Left ventricle myocardium inferior (tissue), 1 donor: Measurements from ENCODE around the gene DAND5. TPM values are rescaled to one million over a fixed set of nuclear protein-coding genes. Genes with fewer than 3 reads are reported as not detected.

Experiments
- DNase-seq: peaks from one replicate; pipeline ENCODE4 v3.0.0-alpha.2; 2020
- H3K27ac ChIP-seq: fragments of 200-600 bp; replicated peaks from 2 replicates; pipeline ENCODE4 v1.8.0; 2021
- H3K27me3 ChIP-seq: fragments of 200-600 bp; 2 replicates; pipeline ENCODE4 v1.8.0; 2021; ENCODE audit warnings: low read depth
- H3K36me3 ChIP-seq: fragments of 200-600 bp; 2 replicates; pipeline ENCODE4 v1.8.0; 2021
- H3K4me1 ChIP-seq: fragments of 200-600 bp; 2 replicates; pipeline ENCODE4 v1.8.0; 2021
- H3K4me3 ChIP-seq: fragments of 200-600 bp; 2 replicates; pipeline ENCODE4 v1.8.0; 2021; ENCODE audit warnings: mild to moderate bottlenecking, moderate library complexity
- H3K9me3 ChIP-seq: fragments of 200-600 bp; replicated peaks from 2 replicates; pipeline ENCODE4 v1.8.0; 2021
- CTCF ChIP-seq: fragments of 200-600 bp; IDR thresholded peaks from 2 replicates; pipeline ENCODE4 v1.8.0; 2021; ENCODE audit warnings: antibody characterized with exemption, mild to moderate bottlenecking, borderline replicate concordance
- intact Hi-C: fragments of 100-400 bp; cut with micrococcal nuclease; formaldehyde crosslinking; loops from one replicate; pipeline ENCODE4 v1.11.0; 2022
- total RNA-seq: library from RNA; stranded (reverse); fragmentation: NEBNext Ultra II Directional; extraction: Animal tissue kit (Norgen Biotek cat#: 25700); gene quantifications from one replicate; pipeline ENCODE4 v1.2.1, GENCODE V29; 2021
- donor health status: DM: no; HTN: yes; CAD: no; lungs with severe emphysema.

Gene DAND5
- total RNA-seq, 1 donor from 2014 or later: 12.7 TPM

DNA sequence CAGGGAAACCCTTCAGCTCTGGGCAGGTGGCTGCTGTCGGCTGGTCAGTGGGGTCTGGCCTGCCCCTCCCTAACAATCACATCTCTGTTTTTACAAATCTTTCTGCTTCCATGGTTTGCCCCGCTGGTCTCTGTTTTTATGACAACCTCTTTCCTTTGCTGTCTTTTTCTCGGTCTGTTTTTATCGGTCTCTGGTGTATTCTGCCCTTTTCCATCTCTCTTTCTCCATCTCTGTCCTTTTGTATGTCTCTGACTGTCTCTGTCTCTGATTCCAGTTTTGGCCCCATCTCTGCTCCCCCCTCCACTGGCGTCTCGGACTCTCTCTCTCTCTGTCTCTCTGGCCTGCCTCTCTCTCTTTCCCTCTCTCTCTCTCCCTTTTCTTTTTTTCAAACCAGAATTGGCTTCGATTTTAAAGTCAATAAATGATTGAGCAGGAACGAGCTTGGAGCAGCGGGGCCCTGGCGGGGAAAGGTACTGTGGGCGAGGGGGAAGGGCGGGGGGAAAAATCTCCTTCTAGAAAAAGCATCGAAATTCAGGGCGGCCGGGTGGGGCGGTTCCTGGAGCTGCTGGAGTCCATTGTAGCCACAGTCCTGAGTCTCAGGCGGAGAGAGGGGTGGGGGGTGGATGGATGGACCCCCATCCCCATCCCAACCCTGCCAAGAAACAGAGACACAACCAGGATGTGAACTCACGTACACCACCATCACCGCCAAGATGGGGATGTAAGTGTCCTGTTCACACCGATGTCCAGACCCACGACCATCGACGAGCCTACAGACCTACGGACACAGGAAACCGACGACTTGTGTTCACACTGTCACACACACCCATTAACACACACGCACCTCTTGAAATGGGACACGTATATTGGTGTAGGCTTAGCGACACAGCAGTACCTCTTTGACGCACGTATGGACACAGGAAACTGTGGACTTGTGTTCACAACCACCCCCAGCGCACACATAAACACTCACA is 28.9 kb downstream of the DAND5 start:
- H3K9me3 ChIP-seq: no peaks in the 10 kb centered on the region
- peak overlapping the region; percentile 85 for H3K4me3 ChIP-seq
- DNase-seq: no peak
- peak overlapping the region; percentile 89 for H3K27ac ChIP-seq
- peaks cover 70% of the 10 kb centered on the region for H3K4me1 ChIP-seq
- no peak for TF ChIP-seq CTCF
- no peaks in the 10 kb centered on the region for H3K27me3 ChIP-seq
- intact Hi-C loops: loop anchor here (10.0 kb wide), 1 partner anchor 67 kb away; no protein-coding TSS in a partner anchor
- H3K36me3 ChIP-seq: peaks cover 14% of the 10 kb centered on the region

- Histone ChIP-seq H3K4me3 (peak overlapping the region; percentile 62), H3K9me3 (no peaks in the 10 kb centered on the region), H3K27ac (peak overlapping the region; percentile 95), H3K36me3 (peaks cover 14% of the 10 kb centered on the region), H3K27me3 (no peaks in the 10 kb centered on the region), H3K4me1 (peaks cover 91% of the 10 kb centered on the region)
- TF ChIP-seq CTCF: no peak
- intact Hi-C loops: no loop called here
- no peak for DNase-seq
Measured at GRCh38 chr19:13001166-13001501, 31.8 kb downstream of the DAND5 start.

- Histone ChIP-seq H3K4me1 (peaks cover 91% of the 10 kb centered on the region), H3K27ac (peak overlapping the region; percentile 95), H3K9me3 (no peaks in the 10 kb centered on the region), H3K27me3 (no peaks in the 10 kb centered on the region), H3K36me3 (peaks cover 14% of the 10 kb centered on the region), H3K4me3 (peak overlapping the region; percentile 62)
- intact Hi-C loops: no loop called here
- TF ChIP-seq CTCF: no peak
- DNase-seq: no peak
Measured at GRCh38 chr19:13001502-13002165, 32.3 kb downstream of the DAND5 start.

GRCh38 chr19:13002166-13002898 is 33.0 kb downstream of the DAND5 start:
- Histone ChIP-seq H3K4me3 (peak overlapping the region; percentile 62), H3K9me3 (no peaks in the 10 kb centered on the region), H3K27me3 (no peaks in the 10 kb centered on the region), H3K27ac (peak overlapping the region; percentile 95), H3K36me3 (peaks cover 14% of the 10 kb centered on the region), H3K4me1 (peaks cover 91% of the 10 kb centered on the region)
- DNase-seq: peak; percentile 76
- peak; percentile 32 for TF ChIP-seq CTCF
- intact Hi-C loops: no loop called here

- no peaks in the 10 kb centered on the region for H3K9me3 ChIP-seq
- TF ChIP-seq CTCF: no peak
- peaks cover 14% of the 10 kb centered on the region for H3K36me3 ChIP-seq
- intact Hi-C loops: no loop called here
- H3K4me3 ChIP-seq: peak overlapping the region; percentile 62
- H3K4me1 ChIP-seq: peaks cover 91% of the 10 kb centered on the region
- peak overlapping the region; percentile 95 for H3K27ac ChIP-seq
- DNase-seq: no peak
- H3K27me3 ChIP-seq: no peaks in the 10 kb centered on the region
Measured at GRCh38 chr19:13003081-13003480, 33.7 kb downstream of the DAND5 start.
